ENCODE data around the gene COA7.

Gene COA7

GRCh38 chr1:52635321-52636089, 62.6 kb downstream of the COA7 start:
- POLR2A ChIA-PET: interaction anchor here (0.7 kb wide), 1 partner anchor 30 kb away, joined by 15 read pairs; no protein-coding TSS in a partner anchor
- no peak for TF ChIP-seq CTCF (IDR thresholded peaks at IDR 0.05; ENCODE audit: control extremely low read depth, extremely low read depth, low read depth, missing control alignments)
- CTCF ChIA-PET: interaction anchor here (1.4 to 1.8 kb wide), 2 partner anchors 10 to 51 kb away, joined by 3 read pairs; no protein-coding TSS in a partner anchor

More at GRCh38 chr1:52635321-52636089, 62.6 kb downstream of the COA7 start:
- no peak for DNase-seq (ENCODE audit: extremely low spot score)
